Calu3 (cell line): ENCODE measurements around the gene TPCN2. TPM values are rescaled to one million over a fixed set of nuclear protein-coding genes. Genes with fewer than 3 reads are reported as not detected.

ENCODE experiments used
- BruUV-seq: library from RNA; stranded (reverse); fragments of 400-500 nt; replicated peaks from 2 replicates; lab custom pipeline; 2021; lab: Mats Ljungman, UMichigan
- CTCF ChIA-PET: fragments of 300-600 bp; sonication (Branson Sonifier 250); formaldehyde crosslinking; loops from one replicate; lab custom pipeline; 2022; ENCODE audit warnings: antibody characterized with exemption; lab: Charles Lee
- DNase-seq: peaks from one replicate; pipeline ENCODE4 v3.0.0; 2022
- H3K27ac Mint-ChIP-seq: one replicate; pipeline ENCODE4 v1.8.0; 2022; ENCODE audit warnings: mixed read lengths; ENCODE audit not compliant: unreplicated experiment
- H3K27me3 Mint-ChIP-seq: one replicate; pipeline ENCODE4 v1.8.0; 2022; ENCODE audit warnings: mixed read lengths; ENCODE audit not compliant: unreplicated experiment
- H3K36me3 Mint-ChIP-seq: one replicate; pipeline ENCODE4 v1.8.0; 2022; ENCODE audit warnings: mild to moderate bottlenecking, moderate library complexity, mixed read lengths; ENCODE audit not compliant: insufficient read depth, unreplicated experiment
- H3K4me1 Mint-ChIP-seq: one replicate; pipeline ENCODE4 v1.8.0; 2022; ENCODE audit warnings: mild to moderate bottlenecking, low read depth, mixed read lengths; ENCODE audit not compliant: unreplicated experiment
- H3K4me3 Mint-ChIP-seq: one replicate; pipeline ENCODE4 v1.8.0; 2022; ENCODE audit warnings: mild to moderate bottlenecking, low read depth, moderate library complexity, mixed read lengths; ENCODE audit not compliant: unreplicated experiment
- H3K9me3 Mint-ChIP-seq: one replicate; pipeline ENCODE4 v1.8.0; 2022; ENCODE audit warnings: low read depth, mixed read lengths; ENCODE audit not compliant: unreplicated experiment
- CTCF ChIP-seq: fragments of 200-600 bp; IDR thresholded peaks from one replicate; pipeline ENCODE4 v1.8.0; 2022; ENCODE audit warnings: antibody characterized with exemption; ENCODE audit not compliant: unreplicated experiment
- intact Hi-C: fragments of 100-400 bp; cut with micrococcal nuclease; formaldehyde crosslinking; loops from one replicate; pipeline ENCODE4 v1.10.0; 2022; ENCODE audit not compliant: unreplicated experiment
- total RNA-seq: library from RNA; stranded (reverse); gene quantifications from 2 replicates; pipeline ENCODE4 v1.2.3, GENCODE V29; 2022

TPCN2 gene
- total RNA-seq, 1 experiment from 2014 or later, result 21.9 TPM

DNA sequence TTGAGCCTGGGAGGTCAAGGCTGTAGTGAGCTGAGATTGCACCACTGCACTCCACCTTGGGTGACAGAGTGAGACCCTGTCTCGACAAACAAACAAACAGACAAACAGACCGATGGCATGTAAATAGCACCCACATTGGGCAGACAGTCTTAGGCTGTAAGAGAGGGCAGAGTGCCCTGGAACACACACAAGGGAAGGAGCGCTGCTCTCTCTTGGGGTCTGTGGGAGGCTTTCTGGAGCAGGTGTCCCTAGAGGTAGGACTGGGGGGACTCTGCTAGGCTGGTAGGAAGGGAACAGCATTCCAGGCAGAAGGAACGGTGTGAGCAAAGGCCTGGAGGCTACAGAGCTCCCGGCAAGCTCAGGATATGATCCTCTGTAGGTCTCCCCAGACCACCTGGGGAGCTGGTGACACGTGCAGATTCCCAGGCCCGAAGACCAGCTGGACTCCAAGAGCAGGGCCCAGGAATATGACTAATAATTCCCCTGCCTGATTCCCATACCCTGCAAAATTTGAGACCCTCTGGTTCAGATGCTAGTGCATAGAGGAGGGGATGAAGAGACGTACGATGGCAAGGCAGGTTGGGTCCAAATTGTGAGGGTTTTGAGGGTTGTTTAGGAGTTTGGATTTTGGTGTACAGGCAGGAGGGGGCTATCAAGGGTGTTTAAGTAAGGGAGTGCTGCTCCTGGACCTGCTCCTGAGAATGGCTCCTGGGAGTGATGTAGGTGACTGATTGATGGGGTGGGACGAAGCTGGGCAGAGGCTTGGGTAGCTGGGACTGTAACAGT, 118.6 kb downstream of the TPCN2 start:
- no peak for TF ChIP-seq CTCF
- CTCF ChIA-PET, result interaction anchor here (0.5 to 1.1 kb wide), 5 partner anchors 36 to 141 kb away, joined by 3 to 5 read pairs (median 3); partner anchors contain the start of gene MYEOV
- Mint-ChIP-seq H3K27ac (peak overlapping the region; percentile 7), H3K27me3 (no peaks in the 10 kb centered on the region), H3K4me3 (no peak overlapping the region), H3K36me3 (peaks cover 5% of the 10 kb centered on the region), H3K4me1 (peaks cover 33% of the 10 kb centered on the region), H3K9me3 (peaks cover 5% of the 10 kb centered on the region)
- intact Hi-C loops, result no loop called here
- no peak for DNase-seq
- no TSS peak for BruUV-seq

GRCh38 chr11:69167916-69168691, 119.4 kb downstream of the TPCN2 start:
- H3K4me1 Mint-ChIP-seq, result peaks cover 33% of the 10 kb centered on the region
- H3K9me3 Mint-ChIP-seq, result peaks cover 4% of the 10 kb centered on the region
- no TSS peak for BruUV-seq
- H3K27me3 Mint-ChIP-seq, result no peaks in the 10 kb centered on the region
- peak overlapping the region; percentile 7 for H3K27ac Mint-ChIP-seq
- intact Hi-C loops, result no loop called here
- no peak overlapping the region for H3K4me3 Mint-ChIP-seq
- H3K36me3 Mint-ChIP-seq, result peaks cover 5% of the 10 kb centered on the region
- TF ChIP-seq CTCF, result no peak
- CTCF ChIA-PET, result no interaction called here
- peak; percentile 37 for DNase-seq

- Mint-ChIP-seq H3K4me1 (peaks cover 33% of the 10 kb centered on the region), H3K9me3 (no peaks in the 10 kb centered on the region), H3K27ac (peak overlapping the region; percentile 46), H3K27me3 (no peaks in the 10 kb centered on the region), H3K4me3 (no peak overlapping the region), H3K36me3 (peaks cover 5% of the 10 kb centered on the region)
- CTCF ChIA-PET, result interaction anchor here (0.5 kb wide), 1 partner anchor 328 kb away, joined by 5 read pairs; no protein-coding TSS in a partner anchor
- no peak for TF ChIP-seq CTCF
- intact Hi-C loops, result no loop called here
- BruUV-seq, result no TSS peak
- DNase-seq, result no peak
These were observed 120.7 kb downstream of the TPCN2 start for GRCh38 chr11:69169479-69169878.

- Mint-ChIP-seq H3K4me3 (no peak overlapping the region), H3K4me1 (peaks cover 26% of the 10 kb centered on the region), H3K27ac (no peak overlapping the region), H3K27me3 (no peaks in the 10 kb centered on the region), H3K36me3 (peaks cover 5% of the 10 kb centered on the region), H3K9me3 (no peaks in the 10 kb centered on the region)
- CTCF ChIA-PET, result no interaction called here
- no peak for TF ChIP-seq CTCF
- no peak for DNase-seq
- BruUV-seq, result no TSS peak
- intact Hi-C loops, result no loop called here
These were observed 122.0 kb downstream of the TPCN2 start for GRCh38 chr11:69170704-69171103.
